Measurements from ENCODE around the gene UGCG. TPM values are rescaled to one million over a fixed set of nuclear protein-coding genes. Genes with fewer than 3 reads are reported as not detected.

Gene UGCG
- total RNA-seq, 4 donors from 2014 or later, result 81.3 to 113 (median 90.6) TPM

DNA sequence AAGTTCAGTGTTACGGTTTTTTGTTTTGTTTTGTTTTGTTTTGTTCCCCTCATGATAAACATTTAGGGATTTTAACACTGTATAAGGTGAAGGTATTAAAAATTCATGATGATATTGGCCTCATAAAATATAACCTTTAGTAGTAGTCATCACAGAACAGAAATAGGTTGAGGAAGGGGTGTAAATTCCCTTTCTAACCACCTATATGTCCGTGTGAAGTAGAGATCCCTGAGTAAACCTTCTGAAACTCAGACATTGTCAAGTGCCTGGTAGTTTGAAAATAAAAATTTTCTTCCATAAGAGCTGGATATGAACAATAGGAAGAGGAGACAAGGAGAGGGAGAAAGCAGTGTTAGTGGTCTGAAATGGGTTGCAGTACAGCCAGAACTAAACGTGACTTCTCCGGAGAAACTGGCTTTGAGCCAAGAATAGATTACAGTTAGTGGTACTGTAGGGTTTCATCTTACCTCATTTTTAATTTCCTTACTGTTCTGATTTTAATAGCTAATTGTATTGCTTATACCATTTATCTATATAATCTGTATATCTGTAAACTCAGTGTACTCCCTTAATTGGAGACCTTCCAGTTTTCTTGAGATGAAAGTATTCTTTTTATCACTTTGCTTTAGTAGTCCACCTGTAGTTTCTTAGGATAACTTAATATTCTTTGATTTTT is 18.3 kb downstream of the UGCG start:
- no peak overlapping the region for H3K4me3 ChIP-seq (ENCODE audit: low read depth, poor library complexity, severe bottlenecking)
- TF ChIP-seq, protein P1, sequence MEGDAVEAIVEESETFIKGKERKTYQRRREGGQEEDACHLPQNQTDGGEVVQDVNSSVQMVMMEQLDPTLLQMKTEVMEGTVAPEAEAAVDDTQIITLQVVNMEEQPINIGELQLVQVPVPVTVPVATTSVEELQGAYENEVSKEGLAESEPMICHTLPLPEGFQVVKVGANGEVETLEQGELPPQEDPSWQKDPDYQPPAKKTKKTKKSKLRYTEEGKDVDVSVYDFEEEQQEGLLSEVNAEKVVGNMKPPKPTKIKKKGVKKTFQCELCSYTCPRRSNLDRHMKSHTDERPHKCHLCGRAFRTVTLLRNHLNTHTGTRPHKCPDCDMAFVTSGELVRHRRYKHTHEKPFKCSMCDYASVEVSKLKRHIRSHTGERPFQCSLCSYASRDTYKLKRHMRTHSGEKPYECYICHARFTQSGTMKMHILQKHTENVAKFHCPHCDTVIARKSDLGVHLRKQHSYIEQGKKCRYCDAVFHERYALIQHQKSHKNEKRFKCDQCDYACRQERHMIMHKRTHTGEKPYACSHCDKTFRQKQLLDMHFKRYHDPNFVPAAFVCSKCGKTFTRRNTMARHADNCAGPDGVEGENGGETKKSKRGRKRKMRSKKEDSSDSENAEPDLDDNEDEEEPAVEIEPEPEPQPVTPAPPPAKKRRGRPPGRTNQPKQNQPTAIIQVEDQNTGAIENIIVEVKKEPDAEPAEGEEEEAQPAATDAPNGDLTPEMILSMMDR (IDR thresholded peaks at IDR 0.05), result no peak
- TF ChIP-seq POLR2A (IDR thresholded peaks at IDR 0.05), result no peak
- WGBS, 2 donors, result 47 to 49% methylated on average over 4 of the region's 4 CpGs
- intact Hi-C loops (cut with DNase I; ENCODE audit: low total_unique reads), result no loop called here
- DNase-seq (ENCODE audit: low spot score in 2 of 2), result no peak

DNA sequence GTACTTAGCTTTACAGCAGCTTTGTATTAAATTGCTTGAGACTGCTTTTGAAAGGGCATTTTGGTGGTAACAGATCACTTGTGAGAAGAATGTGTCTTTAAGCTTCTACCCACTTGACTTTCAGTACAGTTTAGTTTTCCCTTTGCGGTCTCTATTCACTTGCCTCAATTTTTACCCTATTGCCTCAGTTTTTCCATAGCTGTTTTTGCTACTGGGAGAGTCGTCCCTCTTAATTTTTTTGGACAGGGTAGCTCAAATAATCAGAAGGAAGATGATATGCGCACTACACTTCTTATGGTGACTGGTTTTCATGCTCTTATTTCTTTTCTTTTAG is 18.8 kb downstream of the UGCG start:
- no peak for TF ChIP-seq POLR2A (IDR thresholded peaks at IDR 0.05)
- TF ChIP-seq, protein P1 (IDR thresholded peaks at IDR 0.05), result no peak
- WGBS, 2 donors, result 88 to 93% methylated on average over 3 of the region's 3 CpGs
- H3K4me3 ChIP-seq (ENCODE audit: low read depth, poor library complexity, severe bottlenecking), result no peak overlapping the region
- intact Hi-C loops (cut with DNase I; ENCODE audit: low total_unique reads), result no loop called here
- DNase-seq (ENCODE audit: low spot score in 2 of 2), result no peak

DNA sequence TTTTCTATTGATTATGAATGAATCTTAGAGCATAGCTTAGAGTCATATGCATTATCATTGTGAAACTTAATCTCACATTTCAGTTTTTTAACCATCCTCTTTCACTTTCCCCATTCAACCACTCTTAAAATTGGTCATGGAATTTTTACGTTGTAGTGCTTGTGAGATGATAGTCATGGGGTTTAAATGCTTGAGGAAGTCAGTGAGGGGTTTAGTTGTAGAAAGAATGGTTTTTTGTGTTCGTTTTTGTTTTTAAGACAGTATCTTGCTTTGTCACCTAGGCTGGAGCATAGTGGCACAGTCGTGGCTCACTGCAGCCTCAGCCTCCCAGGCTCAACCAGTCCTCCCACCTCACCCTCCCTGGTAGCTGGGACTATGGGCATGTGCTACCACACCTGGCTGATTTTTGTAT is 19.6 kb downstream of the UGCG start:
- TF ChIP-seq, protein P1 (IDR thresholded peaks at IDR 0.05), result no peak
- no peak for TF ChIP-seq POLR2A (IDR thresholded peaks at IDR 0.05)
- intact Hi-C loops (cut with DNase I; ENCODE audit: low total_unique reads), result no loop called here
- WGBS, 2 donors, result 67 to 83% methylated on average over 3 of the region's 3 CpGs

DNA sequence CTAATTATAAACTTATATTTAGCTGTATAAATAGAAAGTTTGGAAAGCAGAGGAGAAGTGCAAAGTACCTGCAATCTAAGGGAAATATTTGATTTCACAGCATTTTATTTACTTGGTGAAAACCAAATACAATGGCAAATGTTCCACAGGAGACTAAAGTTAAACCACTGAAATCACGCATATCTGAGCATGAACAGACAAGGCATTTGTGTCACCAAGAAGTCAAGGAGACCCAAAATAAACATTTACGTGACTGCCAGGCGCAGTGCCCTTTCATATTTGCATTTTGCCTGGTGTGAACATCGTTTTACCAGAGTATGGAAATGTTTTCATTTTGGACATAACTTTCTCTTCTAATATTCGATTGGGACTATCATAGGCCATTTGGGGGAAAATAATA is 20.6 kb downstream of the UGCG start:
- TF ChIP-seq, protein P1 (IDR thresholded peaks at IDR 0.05), result no peak
- TF ChIP-seq POLR2A (IDR thresholded peaks at IDR 0.05), result no peak
- no peak for DNase-seq (ENCODE audit: low spot score in 2 of 2)
- H3K4me3 ChIP-seq (ENCODE audit: low read depth, poor library complexity, severe bottlenecking), result no peak overlapping the region
- WGBS, 2 donors, result 68% methylated on average over 5 of the region's 5 CpGs
- intact Hi-C loops (cut with DNase I; ENCODE audit: low total_unique reads), result no loop called here

More for the DNA sequence above, 19.6 kb downstream of the UGCG start:
- DNase-seq (ENCODE audit: low spot score in 2 of 2), result no peak
- H3K4me3 ChIP-seq (ENCODE audit: low read depth, poor library complexity, severe bottlenecking), result no peak overlapping the region

DNA sequence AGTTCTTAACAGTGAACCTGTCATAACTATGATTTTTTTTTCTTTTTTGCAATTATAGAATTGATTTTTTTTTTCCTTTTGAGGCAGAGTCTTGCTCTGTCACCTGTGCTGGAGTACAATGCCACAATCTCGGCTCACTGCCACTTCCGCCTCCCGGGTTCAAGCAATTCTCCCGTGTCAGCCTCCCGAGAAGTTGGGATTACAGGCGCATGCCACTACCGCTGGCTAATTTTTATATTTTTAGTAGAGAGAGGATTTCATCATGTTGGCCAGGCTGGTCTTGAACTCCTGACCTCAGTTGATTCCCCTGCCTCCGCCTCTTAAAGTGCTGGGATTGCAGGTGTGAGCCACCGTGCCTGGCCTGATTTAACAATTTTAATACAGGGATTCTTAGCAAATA is 21.4 kb downstream of the UGCG start:
- no peak for DNase-seq (ENCODE audit: low spot score in 2 of 2)
- H3K4me3 ChIP-seq (ENCODE audit: low read depth, poor library complexity, severe bottlenecking), result no peak overlapping the region
- TF ChIP-seq, protein P1 (IDR thresholded peaks at IDR 0.05), result no peak
- TF ChIP-seq POLR2A (IDR thresholded peaks at IDR 0.05), result no peak
- intact Hi-C loops (cut with DNase I; ENCODE audit: low total_unique reads), result no loop called here
- whole genome bisulfite sequencing, 2 donors, result 94 to 98% methylated on average over 9 of the region's 9 CpGs

DNA sequence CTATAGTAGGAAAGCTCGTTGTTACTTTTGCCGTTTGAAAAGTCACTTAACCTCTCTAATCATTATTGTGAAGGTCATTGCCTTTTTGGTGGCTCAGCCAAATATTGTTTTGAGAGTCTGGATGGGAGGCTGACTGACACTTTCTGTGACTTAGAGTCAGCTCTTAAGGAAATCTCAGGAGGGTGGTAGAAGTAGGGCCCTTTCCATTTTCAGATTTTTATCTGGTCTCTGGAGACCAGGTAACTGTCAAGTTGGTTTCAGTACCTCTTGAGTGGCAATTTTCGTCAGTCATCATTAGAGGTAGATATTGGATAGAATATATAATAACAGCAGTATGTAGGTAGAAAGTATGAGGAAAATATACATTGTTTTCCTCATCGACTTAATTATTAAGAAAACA is 23.3 kb downstream of the UGCG start:
- 87 to 89% methylated on average over 4 of the region's 4 CpGs for WGBS, 2 donors
- no peak overlapping the region for H3K4me3 ChIP-seq (ENCODE audit: low read depth, poor library complexity, severe bottlenecking)
- TF ChIP-seq POLR2A (IDR thresholded peaks at IDR 0.05), result no peak
- TF ChIP-seq, protein P1 (IDR thresholded peaks at IDR 0.05), result no peak
- intact Hi-C loops (cut with DNase I; ENCODE audit: low total_unique reads), result no loop called here
- no peak for DNase-seq (ENCODE audit: low spot score in 2 of 2)

Measured in lower leg skin (tissue), 4 donors.